GM19324 (cell line): ENCODE data around the gene UBL5.
"Not testable (repeated sequence)": the region's sequence is repeated elsewhere in the genome, so short reads cannot be mapped to it uniquely, and the experiment has no call there.

Source experiments
- ATAC-seq: cut with Tn5 transposase; IDR thresholded peaks from one replicate; pipeline ENCODE4 v1.9.1; 2021; ENCODE audit warnings: mild to moderate bottlenecking, moderate library complexity; ENCODE audit not compliant: unreplicated experiment, low FRiP score

The UBL5 gene

DNA sequence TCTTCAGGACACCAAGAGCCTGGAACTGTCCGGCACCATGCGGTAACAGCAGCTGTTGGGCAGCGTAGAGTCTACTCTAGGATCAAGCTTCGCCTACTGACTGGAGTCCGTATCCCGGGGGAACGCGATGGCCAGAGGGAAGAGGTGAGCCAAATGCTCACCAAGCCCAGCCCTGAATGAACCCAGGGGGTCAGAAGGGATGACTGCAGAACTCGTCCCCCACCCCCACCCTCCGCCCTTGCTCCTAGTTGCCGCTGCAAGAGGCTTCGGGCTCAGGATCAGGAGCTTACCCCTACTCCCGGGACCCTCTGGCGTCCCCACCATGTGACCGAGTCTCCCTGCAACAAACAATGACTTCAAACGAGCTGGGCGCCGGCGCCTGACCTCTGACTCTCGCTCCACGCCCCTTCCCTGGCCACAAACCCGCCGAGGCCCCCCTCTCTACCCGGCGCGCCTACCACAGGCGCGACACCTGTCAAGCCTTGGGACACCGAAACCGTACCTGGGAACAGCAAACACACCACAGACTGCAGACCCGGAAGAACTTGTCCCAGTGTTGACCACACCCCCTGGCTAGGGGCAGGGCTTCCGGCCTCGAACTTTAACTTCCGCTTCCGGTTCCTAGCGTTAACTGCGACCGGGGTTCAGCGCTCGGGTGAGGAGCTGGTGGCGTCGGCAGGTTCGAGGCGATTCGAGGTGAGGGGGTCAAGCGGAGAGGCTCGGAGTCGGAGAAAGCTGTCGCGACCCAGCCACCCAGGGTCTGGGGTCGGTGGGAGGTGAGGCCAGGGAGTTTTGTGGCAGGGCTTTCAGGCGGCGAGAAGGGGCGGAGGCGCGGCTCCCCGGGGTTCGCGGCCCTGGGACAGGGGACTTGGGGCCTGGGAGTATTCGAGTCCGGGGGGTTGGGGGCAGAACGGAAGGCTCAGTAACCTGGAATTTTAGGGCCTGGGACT, at the start of gene UBL5:
Gene UBL5, plus strand, starts transcription at position 630 of the 950 bp plus-strand sequence. CDS start 420 bp downstream, outside the sequence.
- ATAC-seq = peak; percentile 90

DNA sequence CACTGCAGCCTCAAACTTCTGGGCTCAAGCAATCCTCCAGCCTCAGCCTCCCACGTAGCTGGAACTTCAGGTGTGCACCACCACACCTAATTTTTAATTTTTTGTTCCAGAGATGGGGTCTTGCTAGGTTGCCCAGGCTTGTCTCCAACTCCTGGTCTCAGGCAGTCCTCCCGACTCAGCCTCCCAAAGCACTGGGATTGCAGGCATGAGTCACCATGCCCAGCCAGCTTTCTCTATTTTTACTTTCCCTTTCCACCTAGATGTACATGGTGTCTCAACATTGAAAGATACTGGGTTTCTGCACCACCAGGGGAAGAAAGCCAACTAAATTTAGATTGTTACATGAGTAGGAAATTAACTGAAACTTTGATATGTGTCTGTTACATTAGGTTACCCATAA, 45.4 kb upstream of the UBL5 start:
- ATAC-seq = no peak

DNA sequence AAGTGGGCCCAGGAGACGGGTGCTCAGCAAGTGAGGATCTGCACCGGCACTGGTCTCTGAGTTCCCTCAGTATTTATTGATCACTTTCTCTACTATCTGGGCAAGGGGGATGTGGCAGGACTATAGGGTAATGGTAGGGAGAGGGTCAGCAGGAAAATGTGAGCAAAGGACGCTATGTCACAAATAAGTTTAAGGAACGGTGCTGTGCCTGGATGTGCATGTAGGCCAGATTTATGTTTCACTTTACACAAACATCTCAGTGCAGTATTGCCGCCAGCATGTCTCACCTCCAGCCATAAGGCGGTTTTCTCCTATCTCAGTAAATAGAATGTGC, 43.6 kb upstream of the UBL5 start:
- ATAC-seq = not testable (repeated sequence)

DNA sequence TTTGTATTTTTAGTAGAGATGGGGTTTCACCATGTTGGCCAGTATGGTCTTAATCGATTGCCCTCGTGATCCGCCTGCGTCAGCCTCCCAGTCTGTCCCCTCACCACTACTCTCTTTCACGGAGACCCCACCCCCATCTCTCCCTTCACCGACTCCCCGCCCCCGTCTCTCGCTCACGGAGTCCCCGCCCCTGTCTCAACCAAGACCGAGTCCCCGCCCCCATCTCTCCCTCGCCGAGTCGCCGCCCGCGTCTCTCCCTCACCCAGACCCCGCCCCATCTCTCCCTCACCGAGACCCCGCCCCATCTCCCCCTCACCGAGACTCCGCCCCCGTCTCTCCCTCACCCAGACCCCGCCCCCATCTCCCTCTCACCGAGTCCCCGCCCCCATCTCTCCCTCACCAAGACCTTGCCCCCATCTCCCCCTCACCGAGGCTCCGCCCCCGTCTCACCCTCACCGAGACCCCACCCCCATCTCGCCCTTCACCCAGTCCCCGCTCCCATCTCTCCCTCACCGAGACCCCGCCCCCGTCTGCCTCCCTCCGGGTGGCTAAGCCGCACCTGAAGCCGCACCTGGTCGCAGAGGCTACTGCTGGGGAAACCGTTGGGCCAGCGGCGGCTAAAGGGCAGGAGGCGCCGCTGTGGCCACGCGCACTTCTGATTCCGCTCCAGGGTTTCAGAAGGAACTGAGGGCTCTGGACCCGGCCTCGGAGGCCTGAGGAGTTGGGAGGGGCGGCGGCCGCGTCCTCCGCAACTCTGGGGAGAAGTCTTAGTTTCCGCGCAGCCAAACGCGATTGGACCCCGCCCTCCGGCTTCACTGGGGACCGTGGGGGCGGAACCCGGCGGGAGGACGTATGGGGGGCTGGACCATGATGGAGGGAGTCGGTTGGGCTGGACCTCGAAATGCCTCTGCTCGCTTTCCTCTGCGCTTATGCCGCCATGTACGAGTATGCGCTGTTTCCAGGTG, 42.1 kb upstream of the UBL5 start:
- peak; percentile 46 for ATAC-seq

DNA sequence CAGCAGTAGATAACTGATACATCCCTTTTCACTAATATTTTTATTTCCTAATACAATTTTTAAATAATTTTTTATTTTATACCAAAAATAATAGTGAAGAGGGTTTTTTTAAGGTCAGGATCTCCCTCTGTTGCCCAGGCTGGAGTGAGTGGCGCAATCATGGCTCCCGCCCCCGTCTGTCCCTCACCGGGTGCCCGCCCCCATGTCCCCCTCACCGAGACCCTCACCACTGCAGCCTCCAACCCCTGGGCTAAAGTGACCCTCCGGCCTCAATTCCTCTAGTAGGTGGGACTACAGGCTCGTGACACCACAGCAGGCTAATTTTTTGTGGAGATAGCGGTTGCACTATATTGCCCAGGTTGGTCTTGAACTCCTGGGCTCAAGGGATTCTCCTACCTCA, 41.4 kb upstream of the UBL5 start:
- no peak for ATAC-seq

DNA sequence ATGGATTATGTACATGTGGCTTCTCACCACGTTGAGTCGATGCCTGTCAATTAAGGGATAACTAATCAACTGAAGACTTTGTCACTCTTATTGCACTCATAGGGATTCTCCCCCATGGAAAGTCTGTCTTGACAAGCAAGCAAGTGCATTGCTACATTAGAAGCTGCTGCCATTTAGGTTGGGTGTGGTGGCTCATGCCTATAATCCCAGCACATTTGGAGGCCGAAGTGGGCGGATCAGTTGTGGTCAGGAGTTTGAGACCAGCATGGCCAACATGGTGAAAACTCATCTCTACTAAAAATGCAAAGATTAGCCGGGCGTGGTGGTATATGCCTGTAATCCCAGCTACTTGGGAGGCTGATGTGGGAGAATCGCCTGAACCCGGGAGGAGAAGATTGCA, 40.9 kb upstream of the UBL5 start:
- no peak for ATAC-seq

DNA sequence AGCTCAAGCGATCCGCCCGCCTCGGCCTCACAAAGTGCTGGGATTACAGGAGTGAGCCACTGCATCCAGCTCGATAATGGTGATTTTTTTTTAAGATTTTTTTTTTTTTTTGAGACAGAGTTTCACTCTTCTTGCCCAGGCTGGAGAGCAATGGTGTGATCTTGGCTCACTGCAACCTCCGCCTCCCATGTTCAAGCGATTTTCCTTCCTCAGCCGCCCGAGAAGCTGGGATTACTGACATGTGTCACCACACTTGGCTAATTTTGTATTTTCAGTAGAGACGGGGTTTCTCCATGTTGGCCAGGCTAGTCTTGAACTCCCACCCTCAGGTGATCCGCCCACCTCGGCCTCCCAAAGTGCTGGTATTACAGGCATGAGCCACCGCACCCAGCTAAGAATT, 39.1 kb upstream of the UBL5 start:
- ATAC-seq = not testable (repeated sequence)

DNA sequence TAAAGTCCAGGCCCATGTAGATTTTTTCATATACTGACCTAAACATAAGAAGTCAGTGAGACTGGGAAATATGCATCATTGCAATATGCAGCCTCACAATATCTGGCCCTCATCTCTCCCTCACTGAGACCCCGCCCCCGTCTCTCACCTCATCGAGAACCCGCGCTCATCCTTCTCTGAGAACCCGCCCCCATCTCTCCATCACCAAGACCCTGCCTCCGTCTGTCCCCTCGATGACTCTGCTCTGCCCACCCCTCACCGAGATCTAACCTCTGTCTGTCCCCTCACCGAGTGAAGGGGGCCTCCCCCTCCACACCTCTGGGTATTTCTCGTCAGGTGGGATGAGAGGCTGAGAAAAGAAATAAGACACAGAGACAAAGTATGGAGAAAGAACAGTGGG, 38.7 kb upstream of the UBL5 start:
- no peak for ATAC-seq

DNA sequence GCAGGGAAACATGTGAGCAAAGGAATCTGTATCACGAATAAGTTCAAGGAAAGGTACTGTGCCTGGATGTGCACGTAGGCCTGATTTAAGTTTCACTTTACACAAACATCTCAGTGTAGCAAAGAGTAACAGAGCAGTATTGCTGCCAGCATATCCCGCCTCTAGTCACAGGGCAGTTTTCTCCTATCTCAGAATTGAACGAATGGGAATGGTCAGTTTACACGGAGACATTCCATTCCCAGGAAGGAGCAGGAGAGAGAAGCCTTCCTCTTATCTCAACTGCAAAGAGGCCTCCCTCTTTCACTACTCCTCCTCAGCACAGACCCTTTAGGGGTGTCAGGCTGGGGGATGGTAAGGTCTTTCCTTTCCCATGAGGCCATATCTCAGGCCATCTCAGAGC, 38.1 kb upstream of the UBL5 start:
- not testable (repeated sequence) for ATAC-seq

DNA sequence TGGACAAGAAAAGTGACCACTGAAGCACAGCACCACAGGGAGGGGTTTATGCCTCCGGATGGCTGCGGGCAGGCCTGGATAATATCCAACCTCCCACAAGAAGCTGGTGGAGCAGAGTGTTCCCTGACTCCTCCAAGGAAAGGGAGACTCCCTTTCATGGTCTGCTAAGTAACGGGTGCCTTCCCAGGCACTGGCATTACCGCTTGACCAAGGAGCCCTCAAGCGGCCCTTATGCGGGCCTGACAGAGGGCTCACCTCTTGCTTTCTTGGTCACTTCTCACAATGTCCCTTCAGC, 36.7 kb upstream of the UBL5 start:
- not testable (repeated sequence) for ATAC-seq

DNA sequence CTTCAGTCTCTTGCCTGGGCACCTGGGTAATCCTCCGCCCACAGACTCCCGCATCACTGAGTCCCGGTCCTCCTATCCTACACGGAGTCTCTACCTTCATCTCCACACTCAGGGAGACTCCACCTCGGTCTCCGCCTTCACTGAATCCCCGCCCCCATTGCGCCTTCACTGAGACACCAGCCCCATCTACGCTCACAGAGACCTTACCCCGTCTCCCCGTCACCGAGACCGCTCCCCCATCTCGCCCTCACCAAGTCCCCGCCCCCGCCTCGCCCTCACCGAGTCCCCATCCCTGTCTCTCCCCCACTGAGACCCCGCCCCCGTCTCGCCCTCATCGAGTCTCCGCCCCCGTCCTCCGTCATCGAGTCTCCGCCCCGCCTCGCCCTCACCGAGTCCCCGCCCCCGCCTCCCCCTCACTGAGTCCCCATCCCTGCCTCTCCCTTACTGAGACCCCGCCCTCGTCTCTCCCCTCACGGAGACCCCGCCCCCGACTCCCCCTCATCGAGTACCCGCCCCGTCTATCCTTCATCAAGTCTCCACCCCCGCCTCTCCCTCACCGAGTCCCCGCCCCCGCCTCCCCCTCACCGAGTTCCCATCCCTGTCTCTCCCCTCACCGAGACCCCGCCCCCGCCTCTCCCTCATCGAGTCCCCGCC, 36.0 kb upstream of the UBL5 start:
- ATAC-seq = no peak

DNA sequence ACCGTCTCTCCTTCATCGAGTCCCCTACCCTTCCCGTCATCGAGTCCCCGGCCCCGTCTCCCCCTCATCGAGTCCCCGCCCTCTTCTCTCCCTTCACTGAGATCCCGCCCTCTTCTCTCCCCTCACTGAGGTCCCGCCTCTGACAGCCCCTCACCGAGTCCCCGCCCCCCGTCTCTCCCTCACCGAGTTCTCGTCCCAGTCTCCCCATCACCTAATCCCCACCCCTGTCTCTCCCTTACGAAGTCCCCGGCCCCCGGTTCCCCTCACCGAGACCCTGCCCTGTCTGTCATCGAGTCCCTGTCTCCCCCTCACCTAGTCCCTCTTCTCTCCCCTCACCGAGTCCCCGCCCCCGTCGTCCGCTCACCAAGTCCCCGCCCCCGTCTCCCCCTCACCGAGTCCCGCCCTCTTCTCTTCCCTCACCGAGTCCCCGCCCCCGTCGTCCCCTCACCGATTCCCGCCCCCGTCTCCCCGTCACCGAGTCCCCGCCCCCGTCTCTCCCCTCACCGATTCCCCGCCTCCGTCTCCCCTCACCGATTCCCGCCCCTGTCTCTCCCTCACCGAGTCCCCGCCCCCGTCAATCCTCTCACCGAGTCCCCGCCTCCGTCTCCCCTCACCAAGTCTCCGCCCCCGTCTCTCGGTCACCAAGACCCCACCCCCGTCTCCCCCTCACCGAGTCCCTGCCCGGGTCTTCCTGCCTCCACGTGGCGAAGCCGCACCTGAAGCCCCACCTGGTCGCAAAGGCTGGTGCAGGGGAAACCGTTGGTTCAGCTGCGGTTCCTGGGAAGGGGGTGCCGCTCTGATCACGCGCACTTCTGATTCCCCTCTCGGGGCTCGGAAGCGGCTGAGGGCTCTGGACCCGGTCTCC, 35.3 kb upstream of the UBL5 start:
- ATAC-seq = no peak

DNA sequence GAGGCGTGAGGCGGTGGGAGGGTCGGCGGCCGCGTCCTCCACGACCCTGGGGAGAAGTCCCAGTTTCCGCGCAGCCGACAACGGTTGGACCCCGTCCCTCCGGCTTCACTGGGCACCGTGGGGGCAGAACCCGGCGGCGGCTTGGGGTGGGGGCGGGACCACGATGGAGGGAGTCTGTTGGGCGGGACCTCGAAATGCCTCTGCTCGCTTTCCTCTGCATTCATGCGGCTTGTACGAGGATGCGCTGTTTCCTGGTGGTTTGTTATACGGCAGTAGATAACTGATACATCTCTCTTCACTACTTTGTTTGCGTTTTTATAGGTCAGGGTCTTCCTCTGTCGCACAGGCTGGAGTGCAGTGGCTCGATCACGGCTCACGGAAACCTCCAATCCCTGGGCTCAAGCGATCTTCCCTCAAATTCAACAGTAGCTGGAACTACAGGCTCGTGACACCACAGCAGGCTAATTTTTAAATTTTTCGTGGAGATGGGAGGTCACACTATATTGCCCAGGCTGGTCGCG, 34.6 kb upstream of the UBL5 start:
- ATAC-seq = no peak

DNA sequence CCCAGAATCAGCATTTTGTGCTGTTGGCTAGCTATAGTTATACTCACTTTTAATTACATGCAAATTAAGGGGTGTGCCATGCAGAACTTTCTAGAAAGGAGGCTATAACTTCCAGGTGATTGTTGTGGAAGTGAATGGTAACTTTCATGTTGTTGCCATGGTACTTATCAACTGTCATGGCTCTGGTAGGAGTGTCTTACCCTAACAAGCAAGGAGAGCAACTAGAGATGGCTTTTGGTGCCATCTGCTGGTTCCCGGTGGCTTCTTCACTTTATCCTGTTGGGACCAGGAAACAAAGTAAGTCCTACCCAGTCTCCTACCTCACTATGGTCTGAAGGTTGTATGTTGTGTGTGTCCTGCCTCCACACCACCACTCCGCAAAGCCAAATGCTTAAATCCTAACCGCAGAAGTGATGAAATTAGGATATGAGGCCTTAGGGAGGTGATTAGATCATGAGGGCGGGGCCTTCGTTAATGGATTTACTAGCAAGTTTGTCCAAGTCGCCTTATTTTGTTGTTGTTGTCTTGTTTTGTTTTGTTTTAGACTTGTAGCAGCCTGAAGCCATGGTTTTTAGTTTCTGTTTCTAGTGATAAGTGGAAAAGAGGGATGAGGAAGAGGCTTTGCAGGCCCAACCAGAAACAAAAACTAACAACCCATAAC, 31.5 kb upstream of the UBL5 start:
- ATAC-seq = peak; percentile 57

DNA sequence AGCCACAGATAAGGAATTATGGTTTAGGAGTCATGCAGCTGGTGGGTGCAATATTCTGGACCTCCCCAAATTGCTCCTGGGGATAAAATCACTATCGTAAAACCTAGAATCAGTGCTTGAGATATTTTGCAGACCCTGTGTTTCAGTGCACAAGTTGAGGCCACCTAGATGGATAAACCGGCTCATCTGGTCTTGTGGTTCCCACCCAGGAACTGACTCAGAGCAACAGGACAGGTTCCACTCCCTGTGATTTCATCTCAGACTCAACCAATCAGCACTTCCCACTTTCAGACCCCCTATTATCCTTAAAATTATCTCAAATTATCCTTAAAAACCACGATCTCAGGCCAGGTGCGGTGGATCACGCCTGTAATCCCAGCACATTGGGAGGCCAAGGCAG, 29.8 kb upstream of the UBL5 start:
- no peak for ATAC-seq

DNA sequence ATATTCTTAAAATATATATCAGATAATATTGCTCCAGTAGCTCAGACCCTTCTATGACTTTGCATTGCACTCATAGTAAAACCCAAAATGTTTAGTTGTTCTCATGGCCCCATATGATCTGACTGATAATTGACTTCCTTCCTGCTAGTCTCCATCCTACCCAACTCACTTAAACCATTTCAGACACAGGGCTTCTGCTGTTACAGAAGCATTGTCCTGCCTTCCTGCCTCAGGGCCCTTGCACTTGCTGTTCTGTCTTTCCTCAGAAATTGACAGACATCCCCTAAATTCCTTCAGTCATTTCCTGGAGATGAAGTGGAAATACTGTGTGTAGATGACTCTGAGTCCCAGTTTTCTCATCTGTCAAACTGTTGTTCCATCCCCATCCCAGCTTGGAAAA, 28.6 kb upstream of the UBL5 start:
- no peak for ATAC-seq

DNA sequence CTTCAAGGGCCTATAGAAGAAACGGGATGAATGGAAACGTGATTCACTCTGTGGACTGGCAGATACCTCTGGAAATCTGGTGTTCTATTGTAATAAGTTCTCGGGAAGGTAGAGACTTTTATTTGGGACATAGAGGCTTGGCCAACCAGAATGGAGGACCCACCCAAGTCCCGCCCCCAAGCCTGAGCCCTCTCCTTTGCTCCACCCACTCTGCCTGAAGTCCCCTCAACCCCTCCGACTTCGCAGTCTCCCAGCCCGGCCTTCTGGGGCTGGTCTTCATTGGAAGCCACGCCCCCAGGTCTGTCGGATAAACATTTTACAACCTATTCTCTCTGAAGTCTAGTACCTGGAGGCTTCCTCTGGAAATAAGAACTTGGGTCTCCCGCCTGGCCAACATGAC, 25.7 kb upstream of the UBL5 start:
- ATAC-seq = no peak

DNA sequence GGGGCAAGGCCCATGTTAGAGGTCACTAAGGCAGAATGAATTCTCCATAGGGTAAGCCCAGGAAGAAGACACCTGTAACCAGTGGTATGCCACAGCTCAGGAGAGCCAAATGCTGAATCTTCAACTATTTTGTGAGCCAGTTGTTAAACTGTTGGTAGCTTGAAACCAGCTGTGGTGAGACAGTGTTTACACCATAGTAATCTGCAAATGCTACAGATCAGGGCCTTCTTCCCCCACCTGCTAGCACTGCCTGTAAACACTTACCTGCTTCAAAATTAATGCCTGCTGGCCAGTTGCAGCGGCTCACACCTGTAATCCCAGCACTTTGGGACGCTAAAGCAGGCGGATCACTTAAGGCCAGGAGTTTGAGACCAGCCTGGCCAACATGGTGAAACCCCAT, 20.9 kb upstream of the UBL5 start:
- no peak for ATAC-seq
